Loucy (cell line): Measurements from ENCODE around the gene PRG2.
A peak's percentile ranks its signal among the peaks of the same experiment; 100 is the strongest.

Experiments
- H2AFZ ChIP-seq: fragments of 200-600 bp; sonication (generic); 2 replicates; pipeline ENCODE4 v1.6.0; 2016; ENCODE audit warnings: antibody characterized with exemption, mild to moderate bottlenecking, low read length, moderate library complexity
- H3F3A ChIP-seq: fragments of 200-600 bp; 2 replicates; pipeline ENCODE4 v1.6.0; 2016; ENCODE audit warnings: antibody characterized with exemption, low read depth, mild to moderate bottlenecking
- H3K27me3 ChIP-seq: fragments of 200-600 bp; sonication (generic); 2 replicates; pipeline ENCODE4 v1.6.1; 2014; ENCODE audit warnings: low read length, mild to moderate bottlenecking; ENCODE audit not compliant: insufficient read depth, poor library complexity, severe bottlenecking
- H3K36me3 ChIP-seq: fragments of 200-600 bp; sonication (generic); 2 replicates; pipeline ENCODE4 v1.6.1; 2016; ENCODE audit warnings: low read length; ENCODE audit not compliant: insufficient read depth
- H3K4me1 ChIP-seq: fragments of 200-600 bp; sonication (generic); 2 replicates; pipeline ENCODE4 v1.5.1; 2014; ENCODE audit warnings: low read length, mild to moderate bottlenecking; ENCODE audit not compliant: insufficient read depth, poor library complexity, severe bottlenecking
- H3K4me2 ChIP-seq: fragments of 200-600 bp; sonication (generic); 2 replicates; pipeline ENCODE4 v1.6.0; 2014; ENCODE audit warnings: antibody characterized with exemption, low read length, low read depth, mild to moderate bottlenecking; ENCODE audit not compliant: poor library complexity, severe bottlenecking
- H3K4me3 ChIP-seq: fragments of 200-600 bp; sonication (generic); 2 replicates; pipeline ENCODE4 v1.5.1; 2014; ENCODE audit warnings: low read length, mild to moderate bottlenecking, mixed read lengths; ENCODE audit not compliant: poor library complexity, severe bottlenecking
- H3K79me2 ChIP-seq: fragments of 200-600 bp; sonication (generic); 2 replicates; pipeline ENCODE4 v1.6.1; 2014; ENCODE audit warnings: low read length; ENCODE audit not compliant: insufficient read depth
- H3K9ac ChIP-seq: fragments of 200-600 bp; sonication (generic); 2 replicates; pipeline ENCODE4 v1.6.0; 2014; ENCODE audit warnings: mild to moderate bottlenecking, low read depth, low read length, moderate library complexity; ENCODE audit not compliant: poor library complexity, severe bottlenecking
- H3K9me2 ChIP-seq: fragments of 200-600 bp; sonication (generic); replicated peaks from 2 replicates; pipeline ENCODE4 v1.6.1; 2016; ENCODE audit warnings: low read depth, low read length, mixed read lengths
- H3K9me3 ChIP-seq: fragments of 200-600 bp; sonication (generic); 2 replicates; pipeline ENCODE4 v1.6.1; 2014; ENCODE audit warnings: mild to moderate bottlenecking, antibody characterized with exemption, low read length, low read depth; ENCODE audit not compliant: insufficient read depth
- H4K20me1 ChIP-seq: fragments of 200-600 bp; sonication (generic); 2 replicates; pipeline ENCODE4 v1.6.0; 2014; ENCODE audit warnings: antibody characterized with exemption, low read length, mild to moderate bottlenecking; ENCODE audit not compliant: insufficient read depth, poor library complexity, severe bottlenecking
- EZH2phosphoT487 ChIP-seq: fragments of 200-600 bp; IDR thresholded peaks from 2 replicates; pipeline ENCODE4 v1.6.1; 2018; ENCODE audit warnings: antibody characterized with exemption, mild to moderate bottlenecking, moderate library complexity, borderline replicate concordance
- TF ChIP-seq, protein P1 (sequence below): fragments of 200-600 bp; sonication (generic); conservative IDR thresholded peaks from 2 replicates; pipeline ENCODE4 v1.5.1; 2014; ENCODE audit warnings: mild to moderate bottlenecking, antibody characterized with exemption, low read length

The PRG2 gene

GRCh38 chr11:57357310-57357709 lies 33.1 kb downstream of the PRG2 start:
- H3K9me3 ChIP-seq, result no peaks in the 10 kb centered on the region
- H3K27me3 ChIP-seq, result no peaks in the 10 kb centered on the region
- no peak overlapping the region for H2AFZ ChIP-seq
- TF ChIP-seq, protein P1, sequence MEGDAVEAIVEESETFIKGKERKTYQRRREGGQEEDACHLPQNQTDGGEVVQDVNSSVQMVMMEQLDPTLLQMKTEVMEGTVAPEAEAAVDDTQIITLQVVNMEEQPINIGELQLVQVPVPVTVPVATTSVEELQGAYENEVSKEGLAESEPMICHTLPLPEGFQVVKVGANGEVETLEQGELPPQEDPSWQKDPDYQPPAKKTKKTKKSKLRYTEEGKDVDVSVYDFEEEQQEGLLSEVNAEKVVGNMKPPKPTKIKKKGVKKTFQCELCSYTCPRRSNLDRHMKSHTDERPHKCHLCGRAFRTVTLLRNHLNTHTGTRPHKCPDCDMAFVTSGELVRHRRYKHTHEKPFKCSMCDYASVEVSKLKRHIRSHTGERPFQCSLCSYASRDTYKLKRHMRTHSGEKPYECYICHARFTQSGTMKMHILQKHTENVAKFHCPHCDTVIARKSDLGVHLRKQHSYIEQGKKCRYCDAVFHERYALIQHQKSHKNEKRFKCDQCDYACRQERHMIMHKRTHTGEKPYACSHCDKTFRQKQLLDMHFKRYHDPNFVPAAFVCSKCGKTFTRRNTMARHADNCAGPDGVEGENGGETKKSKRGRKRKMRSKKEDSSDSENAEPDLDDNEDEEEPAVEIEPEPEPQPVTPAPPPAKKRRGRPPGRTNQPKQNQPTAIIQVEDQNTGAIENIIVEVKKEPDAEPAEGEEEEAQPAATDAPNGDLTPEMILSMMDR, result no peak
- no peak for TF ChIP-seq EZH2phosphoT487
- peak overlapping the region; percentile 34 for H3K9ac ChIP-seq
- H3K79me2 ChIP-seq, result no peaks in the 10 kb centered on the region
- H3K9me2 ChIP-seq, result no peaks in the 10 kb centered on the region
- no peaks in the 10 kb centered on the region for H4K20me1 ChIP-seq
- H3K4me1 ChIP-seq, result peaks cover 49% of the 10 kb centered on the region
- no peak overlapping the region for H3K4me2 ChIP-seq
- H3K4me3 ChIP-seq, result no peak overlapping the region
- H3F3A ChIP-seq, result peaks cover 12% of the 10 kb centered on the region
- no peaks in the 10 kb centered on the region for H3K36me3 ChIP-seq

GRCh38 chr11:57356268-57356667 lies 34.2 kb downstream of the PRG2 start:
- no peak overlapping the region for H3K4me3 ChIP-seq
- H3K9me3 ChIP-seq, result 0 out of 2 replicates have a peak, but pooled peaks cover under 1% of the 10 kb centered on the region
- H3K27me3 ChIP-seq, result no peaks in the 10 kb centered on the region
- no peaks in the 10 kb centered on the region for H3K79me2 ChIP-seq
- H4K20me1 ChIP-seq, result no peaks in the 10 kb centered on the region
- peaks cover 12% of the 10 kb centered on the region for H3F3A ChIP-seq
- H3K9ac ChIP-seq, result peak overlapping the region; percentile 24
- H3K4me2 ChIP-seq, result no peak overlapping the region
- TF ChIP-seq EZH2phosphoT487, result no peak
- TF ChIP-seq, protein P1, result no peak
- peaks cover 50% of the 10 kb centered on the region for H3K4me1 ChIP-seq
- H3K36me3 ChIP-seq, result no peaks in the 10 kb centered on the region
- no peak overlapping the region; the same call in 1 of the 2 replicates for H2AFZ ChIP-seq
- no peaks in the 10 kb centered on the region for H3K9me2 ChIP-seq

- no peaks in the 10 kb centered on the region for H3K36me3 ChIP-seq
- H3K9me2 ChIP-seq, result no peaks in the 10 kb centered on the region
- H3K4me3 ChIP-seq, result peak overlapping the region; percentile 62
- H2AFZ ChIP-seq, result no peak overlapping the region
- no peak for TF ChIP-seq EZH2phosphoT487
- TF ChIP-seq, protein P1, result no peak
- peak overlapping the region; percentile 76 for H3K4me2 ChIP-seq
- no peaks in the 10 kb centered on the region for H3K79me2 ChIP-seq
- H3K9ac ChIP-seq, result peak overlapping the region; percentile 68
- H4K20me1 ChIP-seq, result no peaks in the 10 kb centered on the region
- H3K4me1 ChIP-seq, result peaks cover 50% of the 10 kb centered on the region
- 0 out of 2 replicates have a peak, but pooled peaks cover 4% of the 10 kb centered on the region for H3K9me3 ChIP-seq
- H3K27me3 ChIP-seq, result no peaks in the 10 kb centered on the region
- peaks cover 12% of the 10 kb centered on the region for H3F3A ChIP-seq
Measured at GRCh38 chr11:57354699-57355098, 35.8 kb downstream of the PRG2 start.
